Activated gamma-delta T cell treated with anti-CD3 and anti-CD28 coated beads, Interleukin-2, amount 50 U/mL, for 16 hours (primary cell): Measurements from ENCODE around the gene SLC44A1.

Source experiments
- DNase-seq: peaks from one replicate; pipeline ENCODE4 v3.0.0-alpha.2; 2020; ENCODE audit warnings: low read depth

SLC44A1 gene

DNA sequence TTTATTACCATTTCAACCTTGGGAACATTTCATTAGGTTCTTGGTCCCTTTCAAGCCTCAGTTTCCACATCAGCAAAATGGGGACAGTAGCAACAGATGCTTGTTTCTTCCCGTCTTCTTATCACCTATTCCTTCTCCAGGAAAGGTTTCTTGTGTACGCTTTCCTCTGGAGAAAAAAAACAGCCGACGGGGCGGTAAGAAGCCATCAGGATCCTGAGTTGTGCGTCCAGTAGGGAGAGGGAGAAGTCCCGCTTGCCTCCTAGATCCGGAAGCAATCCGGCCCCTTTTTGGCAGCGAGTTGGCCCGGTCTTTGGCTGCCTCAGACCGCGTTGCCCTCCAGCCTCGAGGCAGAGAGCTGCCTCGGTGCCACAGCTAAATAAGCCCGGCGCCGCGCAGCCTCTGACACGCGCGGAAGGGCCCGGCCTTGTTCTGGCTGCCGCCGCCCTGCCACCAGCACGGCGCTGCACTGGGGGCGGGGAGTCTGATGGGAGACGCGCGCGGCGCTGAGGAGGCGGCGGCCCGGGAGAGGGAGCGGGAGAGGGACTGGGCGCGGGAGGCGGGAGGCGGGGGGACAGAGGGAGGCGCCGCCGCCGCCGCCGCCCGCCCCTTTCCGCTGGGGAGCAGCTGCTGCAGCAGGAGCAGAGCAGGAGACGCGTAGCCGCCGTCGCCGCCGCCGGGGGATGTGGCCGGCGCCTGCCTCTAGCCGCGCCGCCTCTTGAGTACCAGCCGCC lies at the start of gene SLC44A1:
SLC44A1 (plus strand) TSS at position 649 of the 731 bp plus-strand sequence. CDS start 218 bp downstream, outside the sequence.
- peak; percentile 76 for DNase-seq

GRCh38 chr9:105195259-105195658 lies 49.2 kb upstream of the SLC44A1 start:
- DNase-seq, result no peak

DNA sequence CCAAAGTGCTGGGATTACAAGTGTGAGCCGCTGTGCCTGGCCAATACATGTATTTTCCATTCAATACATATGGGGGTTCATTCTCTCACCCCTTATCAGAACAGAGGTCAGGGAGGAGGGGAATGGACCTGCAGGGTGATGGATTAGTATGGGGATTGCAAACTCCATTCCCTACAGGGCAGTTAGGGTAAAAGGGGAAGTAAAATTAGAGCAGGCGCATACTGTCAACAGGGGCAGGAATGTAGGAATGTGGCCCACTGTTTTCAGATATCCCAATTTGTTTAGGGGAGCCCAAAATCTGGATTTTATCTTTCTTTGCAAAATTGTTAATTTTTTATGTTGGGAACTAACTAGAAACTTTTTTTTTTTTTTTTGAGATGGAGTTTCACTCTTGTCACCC lies 46.4 kb upstream of the SLC44A1 start:
- no peak for DNase-seq

- DNase-seq, result no peak
Measured at GRCh38 chr9:105198865-105199264, 45.6 kb upstream of the SLC44A1 start.

DNA sequence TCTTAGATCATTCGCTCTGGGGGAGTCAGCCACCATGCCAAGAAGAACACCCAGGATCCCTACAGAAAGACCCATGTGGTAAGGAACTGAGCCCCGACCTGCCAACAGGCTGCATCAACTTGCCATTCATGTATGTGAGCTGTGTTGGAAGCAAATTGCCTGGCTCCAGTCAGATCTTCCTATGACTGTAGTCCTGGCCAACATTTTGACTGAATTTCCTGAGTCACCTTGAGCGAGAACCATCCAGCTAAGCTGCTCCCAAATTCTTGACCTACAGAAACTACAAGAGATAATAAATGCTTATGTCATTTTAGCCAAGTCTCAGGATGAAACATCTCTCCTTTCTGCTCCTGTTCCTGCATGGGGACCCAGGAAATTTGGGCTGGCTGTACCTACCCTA lies 40.0 kb upstream of the SLC44A1 start:
- DNase-seq, result no peak

DNA sequence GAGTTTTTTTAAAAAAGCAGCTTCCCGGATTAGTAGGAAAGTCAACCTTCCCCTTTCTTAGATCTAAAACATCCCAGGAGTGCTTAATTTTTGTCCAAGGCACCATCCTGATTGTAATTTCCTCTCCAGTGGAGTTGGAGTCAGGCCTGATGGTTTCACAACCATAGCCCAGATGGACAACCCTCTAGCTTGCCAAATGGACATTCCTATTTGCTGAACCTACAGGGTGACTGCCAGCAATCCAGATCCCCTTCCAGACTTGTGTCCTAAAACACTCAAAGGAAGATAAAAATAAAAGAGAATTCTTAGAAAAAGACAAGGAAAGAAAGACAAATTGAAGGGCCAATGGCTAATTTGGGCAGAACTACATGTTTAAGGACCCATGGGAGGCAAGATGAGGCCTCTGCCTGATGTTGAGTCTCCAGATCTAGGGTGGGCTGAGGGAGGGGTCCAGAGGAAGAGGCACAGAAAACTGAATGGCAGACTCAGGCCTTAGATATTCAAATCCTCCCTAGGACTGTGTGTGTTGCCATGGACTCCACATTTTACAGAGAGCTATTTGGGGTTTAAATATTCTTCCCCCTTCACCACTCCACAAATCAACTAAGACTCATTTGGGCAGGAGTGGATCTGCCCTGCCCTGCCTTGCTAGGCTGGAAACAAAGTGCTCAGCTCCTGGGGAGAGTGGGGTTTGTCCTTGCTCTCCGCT lies 38.5 kb upstream of the SLC44A1 start:
- no peak for DNase-seq

DNA sequence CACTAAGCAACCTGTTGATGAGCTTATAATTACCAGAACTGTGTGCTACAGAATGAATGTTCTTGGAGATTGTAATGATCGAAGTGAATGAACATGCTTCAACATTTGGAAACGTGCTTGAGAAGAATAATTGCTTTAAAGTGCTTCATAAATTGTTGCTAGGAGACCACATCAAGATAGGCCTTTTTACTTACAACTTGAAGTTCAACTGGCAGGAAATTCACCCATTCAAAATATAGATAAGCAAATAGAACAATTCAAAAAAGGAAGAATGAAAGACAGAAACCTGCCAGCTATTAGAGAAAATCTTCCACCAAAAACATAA lies 38.0 kb upstream of the SLC44A1 start:
- DNase-seq, result no peak

DNA sequence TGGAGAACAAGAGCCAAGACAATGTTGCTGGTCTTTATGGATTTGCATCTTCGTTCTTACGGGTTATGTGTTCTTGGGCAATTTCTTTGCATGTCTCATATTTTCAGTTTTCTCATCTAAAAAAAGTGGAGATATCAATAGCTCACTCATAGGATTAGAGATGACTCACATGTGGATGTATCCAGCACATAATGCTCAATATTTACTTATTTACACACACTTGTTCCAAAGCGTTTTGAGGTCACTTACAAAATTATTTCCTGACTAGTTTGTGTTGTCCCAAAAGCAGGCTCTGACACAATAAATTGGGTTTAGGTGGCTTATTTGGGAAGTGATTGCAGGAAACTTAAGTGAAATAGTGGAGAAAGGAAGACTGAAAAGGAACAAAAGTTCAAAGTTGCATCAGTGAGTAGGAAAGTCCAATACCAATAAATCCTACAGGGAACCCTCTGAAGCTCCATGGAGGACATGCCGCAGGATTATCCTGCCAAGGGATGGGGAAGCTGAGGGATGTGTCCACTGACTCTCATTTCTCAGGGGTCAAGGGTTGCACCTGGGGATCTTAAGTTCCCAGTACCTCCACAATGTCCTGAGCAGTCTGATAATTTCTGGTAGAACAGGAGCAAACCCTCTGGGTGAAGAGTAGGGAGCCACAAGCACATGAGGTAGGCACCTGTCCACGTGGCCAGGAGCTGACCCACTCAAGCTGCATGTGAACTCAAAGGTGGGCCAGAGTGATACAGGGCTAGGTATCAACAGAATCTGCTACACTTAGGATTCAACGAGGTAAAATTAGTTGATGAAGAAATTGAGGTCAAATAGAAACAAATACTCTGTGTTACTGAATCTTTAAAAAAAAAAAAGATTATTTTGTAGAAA lies 37.4 kb upstream of the SLC44A1 start:
- DNase-seq, result no peak

GRCh38 chr9:105216440-105217178 lies 27.8 kb upstream of the SLC44A1 start:
- no peak for DNase-seq

DNA sequence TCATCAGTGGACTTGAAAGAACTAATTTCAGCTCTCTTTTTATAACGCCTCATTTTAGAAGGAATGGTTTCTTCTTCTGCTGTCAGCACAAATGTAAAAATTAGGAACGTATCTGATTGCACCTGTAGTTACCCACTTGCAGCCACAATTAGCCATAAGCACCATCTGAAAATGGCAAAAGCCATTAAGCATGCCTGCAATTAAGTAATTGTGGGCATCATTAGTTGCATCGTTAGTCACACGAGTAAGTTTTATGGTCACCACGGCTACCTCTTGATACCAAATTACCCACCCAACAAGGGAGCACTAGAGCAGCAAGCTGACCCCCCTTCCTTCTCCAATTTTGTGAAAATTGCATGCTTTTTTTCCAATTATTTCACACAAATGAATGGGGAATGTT lies 25.8 kb upstream of the SLC44A1 start:
- no peak for DNase-seq

- no peak for DNase-seq
Measured at GRCh38 chr9:105219291-105219805, 25.1 kb upstream of the SLC44A1 start.

- DNase-seq, result no peak
Measured at GRCh38 chr9:105220451-105220850, 24.0 kb upstream of the SLC44A1 start.

GRCh38 chr9:105223544-105224140 lies 20.8 kb upstream of the SLC44A1 start:
- DNase-seq, result no peak

- no peak for DNase-seq
Measured at GRCh38 chr9:105226055-105226454, 18.4 kb upstream of the SLC44A1 start.

- no peak for DNase-seq
Measured at GRCh38 chr9:105232207-105232606, 12.2 kb upstream of the SLC44A1 start.

DNA sequence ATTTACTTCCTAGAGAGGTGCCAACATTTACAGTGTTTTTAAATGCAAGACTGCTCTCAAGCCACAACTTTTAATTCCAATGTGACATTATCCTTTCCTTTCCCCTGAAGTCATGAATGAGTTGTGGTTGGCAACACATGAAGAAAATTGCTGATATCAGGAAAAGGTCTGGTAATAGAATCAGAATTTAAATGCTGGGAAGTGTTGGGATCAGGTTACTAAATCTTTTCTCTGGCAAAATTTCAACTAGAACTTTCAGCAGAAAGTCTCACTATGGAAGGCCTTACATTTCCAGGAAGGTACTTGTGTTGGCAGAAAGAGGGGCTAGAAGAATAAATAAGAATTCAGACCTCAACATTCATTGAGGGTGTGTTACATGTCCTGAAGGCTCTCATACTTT lies 10.6 kb upstream of the SLC44A1 start:
- no peak for DNase-seq

DNA sequence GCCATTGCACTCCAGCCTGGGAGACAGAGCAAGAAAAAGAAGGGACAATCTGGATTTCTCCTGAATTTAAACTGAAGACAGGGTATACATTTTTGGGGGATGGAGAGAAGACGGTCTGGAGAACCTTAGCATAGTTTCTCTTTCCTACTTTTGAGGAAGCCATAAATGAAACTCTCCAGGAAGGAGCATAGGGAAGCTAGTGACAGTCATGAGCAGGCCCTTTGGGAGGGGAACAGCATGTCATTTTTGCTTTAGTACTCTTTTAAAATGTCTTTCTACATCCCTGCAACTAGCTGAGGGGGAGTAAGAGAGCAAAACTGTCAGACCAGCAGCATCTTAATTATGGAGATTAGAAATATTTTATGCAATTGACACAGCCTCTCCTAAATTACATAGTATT lies 8.2 kb upstream of the SLC44A1 start:
- DNase-seq, result no peak

DNA sequence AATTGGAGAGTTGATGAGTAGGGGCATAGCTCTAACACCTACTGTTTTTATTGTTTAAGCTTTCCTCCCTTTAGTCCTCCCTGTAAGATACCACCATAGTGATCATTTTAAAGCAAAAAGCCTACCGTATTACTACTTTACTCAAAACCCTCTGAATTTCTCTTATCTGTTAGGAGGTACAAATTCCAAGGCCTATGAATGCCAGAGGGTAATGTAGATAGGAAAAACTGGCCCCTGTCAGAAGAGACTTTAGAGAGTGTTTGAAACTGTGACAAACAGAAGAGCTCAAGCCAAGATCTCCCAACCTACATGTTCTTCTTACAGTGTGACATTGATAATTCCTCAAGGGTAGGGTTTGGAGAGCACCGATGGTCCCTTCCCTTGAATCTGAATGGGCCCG lies 7.2 kb upstream of the SLC44A1 start:
- no peak for DNase-seq

DNA sequence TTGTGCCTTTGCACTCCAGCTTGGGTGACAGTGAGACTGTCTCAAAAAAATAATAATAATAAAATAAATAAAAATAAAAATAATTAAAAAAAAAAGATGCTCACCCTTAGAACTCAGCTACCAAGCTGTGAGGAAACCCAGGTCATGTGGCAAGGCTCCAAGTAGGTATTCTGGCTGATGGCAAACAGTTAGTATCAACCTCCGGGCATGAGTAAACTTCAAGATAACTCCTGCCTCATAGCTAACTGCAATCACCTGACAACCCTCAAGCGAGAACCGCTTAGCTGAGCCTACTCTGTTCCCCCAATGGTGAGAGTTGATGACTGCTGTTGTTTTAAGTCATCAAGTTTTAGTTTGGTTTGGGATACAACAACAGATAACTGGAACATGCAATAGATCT lies 6.1 kb upstream of the SLC44A1 start:
- no peak for DNase-seq

- no peak for DNase-seq
Measured at GRCh38 chr9:105241356-105242043, 3.0 kb upstream of the SLC44A1 start.

DNA sequence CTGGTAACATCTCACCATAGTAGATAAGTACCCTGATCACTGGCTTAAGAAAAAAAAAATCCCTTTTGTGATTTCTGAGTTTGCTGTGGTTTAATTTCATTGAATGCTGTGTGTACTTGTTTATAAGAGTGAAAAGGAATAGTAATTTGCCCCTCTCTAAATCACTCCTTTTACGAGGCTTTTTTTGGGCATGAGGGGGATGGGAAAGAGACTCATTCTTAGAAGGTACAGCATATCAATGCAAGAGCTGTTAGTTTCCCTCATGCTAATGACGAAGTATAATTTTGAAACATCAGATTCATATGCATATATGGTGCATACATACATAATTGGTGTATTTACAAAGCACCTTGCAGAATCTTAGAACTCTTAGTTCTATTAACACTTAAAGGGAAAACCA lies 2.4 kb upstream of the SLC44A1 start:
- no peak for DNase-seq
